ENCODE measurements around the gene CNGA3.

GRCh38 chr2:98388081-98388480 is 41.8 kb downstream of the CNGA3 start:
- TF ChIP-seq USF2 (IDR thresholded peaks at IDR 0.05; ENCODE audit: low read length) (no peak), POLR2A (IDR thresholded peaks at IDR 0.05; ENCODE audit: control extremely low read depth in 1 of 2, low read depth in 2 of 2, low read length in 2 of 2) (no peak), CTCF (IDR thresholded peaks at IDR 0.05; ENCODE audit: control extremely low read depth in 1 of 3, insufficient read depth in 1 of 3, low read depth in 1 of 3, low read length in 3 of 3) (no peak), ATF3 (IDR thresholded peaks at IDR 0.05; ENCODE audit: insufficient read depth, low read depth, low read length) (no peak), EZH2 (IDR thresholded peaks at IDR 0.05; ENCODE audit: low read depth, low read length, severe bottlenecking) (no peak), POLR2AphosphoS5 (IDR thresholded peaks at IDR 0.05; ENCODE audit: low read depth, low read length) (no peak), CEBPB (IDR thresholded peaks at IDR 0.05; ENCODE audit: low read depth, low read length) (no peak), CREB1 (IDR thresholded peaks at IDR 0.05) (no peak), MAX (IDR thresholded peaks at IDR 0.05) (no peak), TBP (IDR thresholded peaks at IDR 0.05; ENCODE audit: low read depth, low read length) (no peak), JUN (IDR thresholded peaks at IDR 0.05; ENCODE audit: low read depth, low read length) (no peak), FOSL1 (IDR thresholded peaks at IDR 0.05; ENCODE audit: insufficient read depth, low read depth, low read length) (no peak), SRF (IDR thresholded peaks at IDR 0.05; ENCODE audit: low read depth, low read length) (no peak)
